ENCODE results near the gene TNNT3. TPM values are rescaled to one million over a fixed set of nuclear protein-coding genes. Genes with fewer than 3 reads are reported as not detected.

TNNT3 gene
- total RNA-seq, 1 donor from 2014 or later: not detected

- Mint-ChIP-seq H3K4me3 (ENCODE audit: unreplicated experiment) (no peak overlapping the region), H3K9me3 (ENCODE audit: unreplicated experiment) (no peaks in the 10 kb centered on the region), H3K27ac (ENCODE audit: unreplicated experiment) (no peak overlapping the region), H3K36me3 (ENCODE audit: low read depth, unreplicated experiment) (no peaks in the 10 kb centered on the region), H3K4me1 (ENCODE audit: unreplicated experiment) (no peaks in the 10 kb centered on the region), H3K27me3 (ENCODE audit: unreplicated experiment) (peaks cover 3% of the 10 kb centered on the region)
- peak; percentile 6 for DNase-seq (ENCODE audit: low spot score)
- no peak for TF ChIP-seq CTCF (IDR thresholded peaks at IDR 0.05; ENCODE audit: unreplicated experiment)
Measured at GRCh38 chr11:1879941-1880720, 39.4 kb upstream of the TNNT3 start.

DNA sequence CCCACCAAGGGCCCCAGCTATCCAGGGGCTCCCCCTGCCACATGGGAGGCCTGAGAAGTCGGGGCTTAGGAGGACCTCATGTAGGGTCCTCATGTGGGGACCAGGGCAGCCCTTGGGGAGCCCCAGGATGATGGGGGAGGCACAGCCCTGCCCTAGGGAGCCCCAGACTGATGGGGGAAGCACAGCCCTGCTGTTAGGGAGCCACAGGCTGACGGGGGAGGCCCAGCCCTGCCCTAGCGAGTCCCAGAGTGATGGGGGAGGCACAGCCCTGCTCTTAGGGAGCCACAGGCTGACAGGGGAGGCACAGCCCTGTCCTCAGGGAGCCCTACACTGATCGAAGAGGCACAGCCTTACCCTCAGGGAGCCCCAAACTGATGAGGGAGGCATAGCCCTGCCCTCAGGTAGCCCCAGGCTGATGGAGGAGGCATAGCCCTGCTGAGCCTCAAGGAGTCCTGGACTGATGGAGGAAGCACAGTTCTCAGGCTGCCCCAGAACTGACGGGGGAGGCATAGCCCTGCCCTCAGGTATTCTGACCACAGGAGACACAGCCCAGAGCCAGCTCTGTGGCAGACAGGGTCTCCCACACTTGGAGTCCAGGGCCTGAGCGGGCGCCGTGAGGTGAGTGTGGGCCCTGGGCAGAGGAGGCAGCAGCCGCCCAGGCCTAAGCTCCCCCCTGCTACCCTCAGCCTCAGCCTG lies 38.6 kb upstream of the TNNT3 start:
- Mint-ChIP-seq H3K4me1 (ENCODE audit: unreplicated experiment) (no peaks in the 10 kb centered on the region), H3K36me3 (ENCODE audit: low read depth, unreplicated experiment) (no peaks in the 10 kb centered on the region), H3K27ac (ENCODE audit: unreplicated experiment) (no peak overlapping the region), H3K27me3 (ENCODE audit: unreplicated experiment) (no peaks in the 10 kb centered on the region), H3K9me3 (ENCODE audit: unreplicated experiment) (no peaks in the 10 kb centered on the region), H3K4me3 (ENCODE audit: unreplicated experiment) (no peak overlapping the region)
- no peak for DNase-seq (ENCODE audit: low spot score)
- no peak for TF ChIP-seq CTCF (IDR thresholded peaks at IDR 0.05; ENCODE audit: unreplicated experiment)

GRCh38 chr11:1881442-1882264 lies 37.9 kb upstream of the TNNT3 start:
- peak; percentile 4 for DNase-seq (ENCODE audit: low spot score)
- Mint-ChIP-seq H3K27ac (ENCODE audit: unreplicated experiment) (no peak overlapping the region), H3K9me3 (ENCODE audit: unreplicated experiment) (no peaks in the 10 kb centered on the region), H3K27me3 (ENCODE audit: unreplicated experiment) (no peaks in the 10 kb centered on the region), H3K4me1 (ENCODE audit: unreplicated experiment) (no peaks in the 10 kb centered on the region), H3K4me3 (ENCODE audit: unreplicated experiment) (no peak overlapping the region), H3K36me3 (ENCODE audit: low read depth, unreplicated experiment) (no peaks in the 10 kb centered on the region)
- TF ChIP-seq CTCF (IDR thresholded peaks at IDR 0.05; ENCODE audit: unreplicated experiment): no peak

DNA sequence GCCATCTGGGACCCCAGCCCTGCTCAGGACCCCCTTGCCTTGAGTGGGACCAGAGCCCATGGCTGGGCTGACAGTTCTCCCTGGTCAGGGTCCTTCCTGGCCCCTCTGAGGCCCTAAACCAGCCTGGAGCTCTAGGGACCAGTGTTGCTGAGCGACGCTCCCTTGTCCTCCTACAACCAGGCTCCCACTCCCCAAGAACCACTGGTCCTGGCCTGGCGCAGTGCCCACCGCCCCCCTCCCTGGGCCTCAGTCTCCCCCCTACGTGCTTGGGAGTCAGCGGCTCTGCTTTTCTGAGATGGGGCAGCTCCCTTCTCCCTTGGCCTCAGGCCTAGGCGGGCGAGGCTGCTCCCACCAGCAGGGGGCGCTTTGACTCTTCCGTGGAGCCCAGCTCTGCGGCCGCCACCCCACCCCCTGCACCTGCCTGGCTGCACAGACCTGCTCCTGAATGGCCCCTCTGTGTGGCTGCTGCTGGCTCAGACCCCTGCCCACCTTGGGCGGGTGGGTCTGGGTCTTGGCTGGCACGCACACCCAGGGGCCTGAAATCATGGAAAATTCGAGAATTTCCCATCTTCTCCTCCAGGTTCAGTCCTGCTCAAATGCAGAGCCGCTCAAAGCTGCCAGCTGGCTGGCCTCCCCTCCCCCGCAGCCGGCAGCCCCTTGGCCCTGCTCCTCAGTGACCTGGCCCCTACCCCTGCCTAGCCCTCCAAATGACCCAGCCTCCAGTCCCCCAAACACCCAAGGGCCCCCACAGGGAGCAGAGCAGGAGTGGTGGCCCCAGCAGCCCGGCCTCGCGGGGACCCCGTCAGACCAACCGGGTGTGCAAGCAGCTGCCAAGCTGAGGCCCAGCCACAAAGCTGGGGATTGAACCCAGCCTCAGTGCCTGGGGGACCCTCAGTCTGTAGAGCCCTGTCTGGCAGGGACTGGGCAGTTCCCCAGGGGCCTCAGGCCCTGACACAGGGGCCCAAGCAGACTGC lies 37.0 kb upstream of the TNNT3 start:
- TF ChIP-seq CTCF (IDR thresholded peaks at IDR 0.05; ENCODE audit: unreplicated experiment): peak; percentile 93
- Mint-ChIP-seq H3K27me3 (ENCODE audit: unreplicated experiment) (no peaks in the 10 kb centered on the region), H3K9me3 (ENCODE audit: unreplicated experiment) (no peaks in the 10 kb centered on the region), H3K4me1 (ENCODE audit: unreplicated experiment) (no peaks in the 10 kb centered on the region), H3K36me3 (ENCODE audit: low read depth, unreplicated experiment) (no peaks in the 10 kb centered on the region), H3K27ac (ENCODE audit: unreplicated experiment) (no peak overlapping the region), H3K4me3 (ENCODE audit: unreplicated experiment) (no peak overlapping the region)
- DNase-seq (ENCODE audit: low spot score): peak; percentile 89

Measured in endothelial cell (in vitro differentiated cells).